Measurements from ENCODE around the gene RUFY3.
"Not testable (repeated sequence)": the region's sequence is repeated elsewhere in the genome, so short reads cannot be mapped to it uniquely, and the experiment has no call there.

The RUFY3 gene

GRCh38 chr4:70793626-70794025, 71.9 kb downstream of the RUFY3 start:
- no peak for DNase-seq

- DNase-seq: no peak
Measured at GRCh38 chr4:70801265-70801809, 79.6 kb downstream of the RUFY3 start.

DNA sequence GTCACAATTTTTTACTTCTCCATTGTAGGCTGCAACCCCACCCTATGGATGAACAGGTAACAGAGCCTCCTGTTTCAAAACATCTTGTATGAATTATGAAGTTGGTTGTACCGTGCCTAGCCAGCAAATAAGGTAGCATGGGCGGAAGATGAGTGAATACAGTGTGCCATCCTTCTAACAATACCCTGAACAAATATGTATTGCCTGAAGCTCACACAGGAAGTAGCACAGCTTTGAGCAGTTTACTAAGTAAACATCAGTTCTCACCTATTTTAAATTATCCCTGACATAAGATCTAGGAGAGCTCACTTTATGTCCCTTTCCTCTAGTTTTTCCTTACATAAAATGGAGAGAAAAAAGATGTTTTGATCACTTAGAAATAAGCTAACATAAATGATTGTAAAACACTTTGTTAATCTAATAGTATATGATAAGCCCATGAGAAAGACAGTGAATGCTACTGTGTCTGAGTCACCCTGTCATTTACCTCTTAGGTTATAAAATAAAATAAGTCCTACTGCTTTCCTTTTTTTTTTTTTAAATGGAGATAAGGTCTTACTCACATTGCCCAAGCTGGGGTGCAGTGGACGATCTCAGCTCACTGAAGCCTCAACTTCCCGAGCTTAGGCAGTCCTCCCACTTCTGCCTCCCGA, 81.3 kb downstream of the RUFY3 start:
- DNase-seq: no peak

DNA sequence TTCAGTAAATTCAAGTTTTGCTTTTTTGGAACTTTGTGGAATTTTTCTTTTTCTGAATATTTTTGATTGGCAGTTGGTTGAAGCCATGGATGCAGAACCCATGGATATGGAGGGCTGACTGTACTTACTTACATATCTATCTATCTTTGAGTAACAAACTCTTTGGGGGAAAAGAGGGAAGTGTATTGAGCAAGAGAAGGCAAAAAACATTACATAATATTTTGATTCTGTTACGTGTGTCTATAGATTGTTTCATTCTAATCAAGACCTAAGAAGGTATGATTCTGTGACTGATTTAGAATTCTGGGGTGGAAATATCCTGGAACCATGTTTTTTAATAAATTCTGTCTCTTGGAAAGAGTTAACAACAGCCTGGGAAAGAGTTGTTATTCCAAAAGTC, 86.4 kb downstream of the RUFY3 start:
- DNase-seq: no peak

- no peak for DNase-seq
Measured at GRCh38 chr4:70815370-70815769, 93.6 kb downstream of the RUFY3 start.

DNA sequence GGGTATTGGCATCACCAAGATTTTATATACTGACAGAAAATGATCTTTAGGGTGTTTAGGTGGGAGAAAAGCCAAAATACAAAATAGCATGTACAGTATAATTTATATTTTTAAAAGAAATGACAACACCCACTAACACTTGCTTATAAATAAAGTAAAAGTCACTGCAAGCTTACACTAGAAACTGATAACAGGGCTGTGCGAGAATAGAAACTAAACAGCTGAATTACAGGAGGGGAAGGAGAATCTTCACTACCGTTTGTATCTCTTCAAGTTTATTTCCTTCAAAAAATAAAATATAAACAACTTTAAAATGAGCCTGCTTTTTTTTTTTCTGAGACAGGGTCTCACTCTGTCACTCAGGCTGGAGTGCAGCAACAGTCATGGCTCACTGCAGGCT, 95.1 kb downstream of the RUFY3 start:
- no peak for DNase-seq

DNA sequence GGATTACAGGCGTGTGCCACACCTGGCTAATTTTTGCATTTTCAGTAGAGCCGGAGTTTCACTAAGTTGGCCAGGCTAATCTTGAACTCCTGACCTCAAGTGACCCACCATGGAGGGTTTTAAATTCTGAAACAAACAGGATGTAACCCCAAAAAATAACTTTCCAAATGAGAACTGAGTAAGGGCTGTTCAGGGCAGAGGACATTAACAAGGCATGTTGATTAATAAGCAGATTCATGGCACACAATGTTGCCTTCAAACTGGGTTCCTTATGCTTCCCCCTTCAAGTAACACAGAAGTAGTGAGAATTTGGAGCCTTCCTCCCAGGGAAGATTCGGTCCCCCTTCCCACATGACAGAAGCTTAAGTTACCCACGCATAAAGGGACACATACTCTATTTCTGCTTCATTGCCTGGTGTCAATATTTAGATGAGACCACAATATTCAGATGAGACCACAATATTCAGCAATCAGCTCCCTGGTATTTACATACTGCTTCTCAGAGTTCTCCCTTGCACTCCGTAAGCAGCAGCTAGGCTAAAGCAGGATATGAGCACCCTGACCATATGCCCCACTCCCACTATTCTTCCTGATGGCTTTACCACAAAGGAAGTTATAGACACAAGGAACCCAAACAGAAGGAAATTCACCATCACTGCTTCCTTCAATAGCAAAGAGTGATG, 96.5 kb downstream of the RUFY3 start:
- DNase-seq: no peak

DNA sequence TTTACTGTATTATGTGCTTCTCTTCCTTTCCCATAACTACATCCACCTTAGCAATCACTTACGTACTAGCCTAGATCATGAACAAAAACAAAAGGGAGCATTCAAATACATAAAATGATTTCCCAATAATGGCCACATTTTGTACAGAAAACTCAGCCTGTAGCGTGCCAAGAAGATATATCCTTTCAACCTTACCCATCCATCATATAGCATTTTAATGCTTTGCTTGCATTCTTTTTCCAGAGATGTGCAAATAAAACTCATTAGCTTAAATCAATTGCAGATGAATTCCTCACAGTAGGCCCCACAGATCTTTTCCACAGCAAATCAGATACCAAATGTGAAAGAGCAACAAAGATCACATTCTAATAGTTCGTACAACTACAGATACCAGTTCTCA, 97.2 kb downstream of the RUFY3 start:
- DNase-seq: no peak

GRCh38 chr4:70829015-70829414, 107.3 kb downstream of the RUFY3 start:
- no peak for DNase-seq

DNA sequence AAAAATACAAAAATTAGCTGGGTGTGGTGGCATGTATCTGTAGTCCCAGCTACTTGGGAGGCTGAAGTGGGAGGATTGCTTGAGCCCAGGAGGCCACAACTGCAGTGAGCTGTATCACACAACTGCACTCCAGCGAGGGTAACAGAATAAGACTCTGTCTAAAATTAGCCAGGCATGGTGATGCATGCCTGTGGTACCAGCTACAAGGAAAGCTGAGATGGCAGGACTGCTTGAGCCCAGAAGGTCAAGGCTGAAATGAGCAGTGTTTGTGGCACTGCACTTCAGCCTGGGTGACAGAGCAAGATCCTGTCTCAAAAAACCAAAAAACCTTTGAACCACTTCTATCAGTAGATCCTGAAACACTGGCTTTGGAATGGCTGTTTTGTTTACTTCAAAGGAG, 107.7 kb downstream of the RUFY3 start:
- no peak for DNase-seq

- no peak for DNase-seq
Measured at GRCh38 chr4:70830054-70830453, 108.3 kb downstream of the RUFY3 start.

- DNase-seq: no peak
Measured at GRCh38 chr4:70831293-70831692, 109.5 kb downstream of the RUFY3 start.

- no peak for DNase-seq
Measured at GRCh38 chr4:70833675-70834074, 111.9 kb downstream of the RUFY3 start.

- no peak for DNase-seq
Measured at GRCh38 chr4:70836081-70836480, 114.3 kb downstream of the RUFY3 start.

- no peak for DNase-seq
Measured at GRCh38 chr4:70838204-70838603, 116.4 kb downstream of the RUFY3 start.

- DNase-seq: peak; percentile 63
Measured at GRCh38 chr4:70838666-70839588, 117.2 kb downstream of the RUFY3 start.

- DNase-seq: peak; percentile 93
Measured at GRCh38 chr4:70839589-70840093, 117.9 kb downstream of the RUFY3 start, which contains the start of gene GRSF1. Gene GRSF1 (minus strand): TSS chr4:70839890. CDS start chr4:70839827, 63 bp downstream.

- peak; percentile 66 for DNase-seq
Measured at GRCh38 chr4:70840137-70840536, 118.4 kb downstream of the RUFY3 start.

DNA sequence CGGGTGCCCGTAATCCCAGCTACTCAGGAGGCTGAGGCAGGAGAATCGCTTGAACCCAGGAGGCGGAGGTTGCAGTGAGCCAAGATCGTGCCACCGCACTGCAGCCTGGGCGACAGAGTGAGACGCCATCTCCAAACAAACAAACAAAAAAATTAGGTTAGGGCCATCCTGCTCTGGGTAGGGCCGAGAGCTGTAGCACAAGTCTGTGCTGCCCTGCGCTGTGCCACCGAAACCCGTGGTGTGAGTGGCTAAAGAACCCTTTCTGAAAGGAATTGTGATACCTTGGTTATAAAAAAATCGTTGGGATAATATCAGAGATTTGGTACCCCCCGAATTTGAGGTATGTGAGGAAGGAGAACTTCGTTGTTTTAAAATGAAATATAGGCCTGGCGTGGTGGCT, 118.9 kb downstream of the RUFY3 start:
- DNase-seq: not testable (repeated sequence)

DNA sequence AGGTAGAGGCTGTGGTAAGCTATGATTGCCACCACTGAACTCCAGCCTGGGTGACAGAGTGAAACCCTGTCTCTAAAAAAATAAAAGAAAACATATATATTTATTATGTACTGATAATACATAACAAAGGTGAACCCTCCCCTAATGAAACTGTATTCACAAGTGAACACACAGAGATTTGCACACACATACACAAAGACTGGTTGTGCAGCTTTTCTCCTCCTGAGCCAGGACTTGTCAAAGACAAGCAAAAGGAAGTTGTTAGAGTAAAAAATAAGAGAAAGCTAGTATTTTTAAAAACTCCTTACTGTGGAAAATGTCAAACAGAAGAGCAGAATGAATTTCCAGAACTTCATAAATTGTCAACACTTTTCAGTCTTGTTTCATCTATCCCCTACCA, 119.4 kb downstream of the RUFY3 start:
- no peak for DNase-seq

- no peak for DNase-seq
Measured at GRCh38 chr4:70841951-70842350, 120.2 kb downstream of the RUFY3 start.

DNA sequence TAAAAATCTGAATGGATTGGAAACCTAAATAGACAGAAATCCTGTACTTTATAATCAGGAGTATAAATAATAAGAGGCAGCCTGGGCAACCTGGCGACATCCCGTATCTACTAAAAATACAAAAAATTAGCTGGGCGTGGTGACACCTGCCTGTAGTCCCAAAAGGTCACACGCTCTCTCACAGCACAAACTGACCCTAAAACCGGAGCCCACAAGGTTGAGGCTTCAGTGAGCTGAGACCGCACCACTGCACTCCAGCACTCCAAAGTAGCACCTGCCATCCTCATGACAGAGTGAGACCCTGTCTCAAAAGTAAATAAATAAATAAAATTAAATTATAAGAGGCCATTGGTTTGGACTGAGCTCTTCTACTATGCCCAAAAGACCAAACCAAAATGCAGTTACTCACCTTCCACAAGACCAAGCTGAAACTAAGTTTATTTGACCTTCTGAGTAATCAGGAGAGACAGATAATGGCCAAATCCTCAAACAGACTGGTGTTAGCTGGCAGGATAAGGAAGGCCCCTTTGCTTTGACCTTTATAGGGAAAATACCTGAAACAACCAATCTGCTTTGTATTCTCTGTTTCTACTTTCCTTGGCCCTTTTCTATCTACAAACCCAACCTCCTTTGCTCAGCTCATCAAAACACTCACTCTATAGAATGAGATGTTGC, 121.1 kb downstream of the RUFY3 start:
- no peak for DNase-seq

GRCh38 chr4:70844180-70844579, 122.4 kb downstream of the RUFY3 start:
- DNase-seq: no peak

Measured in stimulated activated naive CD4-positive, alpha-beta T cell treated with Interleukin-2 at 50 U/mL for 16 hours (primary cell).